SK-N-SH treated with all-trans-retinoic acid at 6 μM for 48 hours (cell line): ENCODE results near the gene DEGS2.

Source experiments
- ATAC-seq: fragments of 200-7000 bp; cut with Tn5 transposase; 3 replicates; pipeline ENCODE4 v1.9.1; 2020; ENCODE audit warnings: mild to moderate bottlenecking, moderate library complexity
- ARNTL ChIP-seq: fragments of 450-650 bp; formaldehyde crosslinking; IDR thresholded peaks from 2 replicates; pipeline ENCODE4 v1.5.0; 2020; ENCODE audit warnings: low read depth, mild to moderate bottlenecking, moderate library complexity, borderline replicate concordance
- BACH2 ChIP-seq: fragments of 250-450 bp; sonication (Bioruptor Pico); IDR thresholded peaks from 2 replicates; pipeline ENCODE4 v1.9.0; 2021; ENCODE audit warnings: mild to moderate bottlenecking, borderline replicate concordance
- CREB5 ChIP-seq: fragments of 250-450 bp; sonication (Bioruptor Pico); IDR thresholded peaks from 2 replicates; pipeline ENCODE4 v1.5.1; 2020; ENCODE audit warnings: low read depth, mild to moderate bottlenecking, moderate library complexity
- CSRNP3 ChIP-seq: fragments of 250-450 bp; sonication (Bioruptor Pico); IDR thresholded peaks from 2 replicates; pipeline ENCODE4 v1.5.1; 2021; ENCODE audit warnings: mild to moderate bottlenecking, moderate library complexity
- ESRRG ChIP-seq: fragments of 250-450 bp; sonication (Bioruptor Pico); IDR thresholded peaks from 2 replicates; pipeline ENCODE4 v1.6.1; 2021; ENCODE audit warnings: mild to moderate bottlenecking
- GLIS3 ChIP-seq: fragments of 250-450 bp; sonication (Bioruptor Pico); IDR thresholded peaks from 2 replicates; pipeline ENCODE4 v1.5.0; 2020; ENCODE audit warnings: mild to moderate bottlenecking, moderate library complexity
- ISL1 ChIP-seq: fragments of 250-450 bp; sonication (Bioruptor Pico); IDR thresholded peaks from 2 replicates; pipeline ENCODE4 v2.1.2; 2022; ENCODE audit warnings: mild to moderate bottlenecking, moderate library complexity
- OSR1 ChIP-seq: fragments of 250-450 bp; sonication (Bioruptor Pico); IDR thresholded peaks from 2 replicates; pipeline ENCODE4 v1.8.0; 2022; ENCODE audit warnings: moderate library complexity, mild to moderate bottlenecking, inconsistent platforms
- PATZ1 ChIP-seq: fragments of 250-450 bp; sonication (Bioruptor Pico); IDR thresholded peaks from 2 replicates; pipeline ENCODE4 v1.8.0; 2020; ENCODE audit warnings: mild to moderate bottlenecking, moderate library complexity, borderline replicate concordance
- POU6F1 ChIP-seq: fragments of 250-450 bp; sonication (Bioruptor Pico); IDR thresholded peaks from 2 replicates; pipeline ENCODE4 v1.8.0; 2021; ENCODE audit warnings: low read depth, mild to moderate bottlenecking, moderate library complexity, borderline replicate concordance
- PPARA ChIP-seq: fragments of 250-450 bp; sonication (Bioruptor Pico); IDR thresholded peaks from 2 replicates; pipeline ENCODE4 v1.5.0; 2020; ENCODE audit warnings: mild to moderate bottlenecking, borderline replicate concordance
- RARB ChIP-seq: fragments of 250-450 bp; sonication (Bioruptor Pico); IDR thresholded peaks from 2 replicates; pipeline ENCODE4 v1.8.0; 2021; ENCODE audit warnings: mild to moderate bottlenecking, moderate library complexity
- SNAI2 ChIP-seq: fragments of 250-450 bp; sonication (Bioruptor Pico); IDR thresholded peaks from 2 replicates; pipeline ENCODE4 v1.5.0; 2020; ENCODE audit warnings: mild to moderate bottlenecking, moderate library complexity
- TCF4 ChIP-seq: fragments of 250-450 bp; sonication (Bioruptor Pico); IDR thresholded peaks from 2 replicates; pipeline ENCODE4 v1.8.0; 2021; ENCODE audit warnings: mild to moderate bottlenecking, moderate library complexity, borderline replicate concordance
- TOX ChIP-seq: fragments of 250-450 bp; sonication (Bioruptor Pico); IDR thresholded peaks from 2 replicates; pipeline ENCODE4 v1.8.0; 2021; ENCODE audit warnings: mild to moderate bottlenecking, moderate library complexity, borderline replicate concordance
- TSHZ2 ChIP-seq: fragments of 250-450 bp; sonication (Bioruptor Pico); IDR thresholded peaks from 2 replicates; pipeline ENCODE4 v1.5.0; 2020; ENCODE audit warnings: mild to moderate bottlenecking, moderate library complexity
- ZC3H10 ChIP-seq: fragments of 250-450 bp; sonication (Bioruptor Pico); IDR thresholded peaks from 2 replicates; pipeline ENCODE4 v1.5.1; 2021; ENCODE audit warnings: mild to moderate bottlenecking, moderate library complexity
- ZFP3 ChIP-seq: fragments of 250-450 bp; sonication (Bioruptor Pico); IDR thresholded peaks from 2 replicates; pipeline ENCODE4 v1.5.0; 2020; ENCODE audit warnings: mild to moderate bottlenecking, moderate library complexity
- ZFP30 ChIP-seq: fragments of 450-650 bp; formaldehyde crosslinking; IDR thresholded peaks from 2 replicates; pipeline ENCODE4 v1.5.0; 2022; ENCODE audit warnings: mild to moderate bottlenecking, moderate library complexity
- ZNF565 ChIP-seq: fragments of 450-650 bp; formaldehyde crosslinking; conservative IDR thresholded peaks from 2 replicates; pipeline ENCODE4 v1.5.0; 2020; ENCODE audit warnings: low read depth, mild to moderate bottlenecking, moderate library complexity
- ZNF70 ChIP-seq: fragments of 450-650 bp; formaldehyde crosslinking; IDR thresholded peaks from 2 replicates; pipeline ENCODE4 v1.5.0; 2020; ENCODE audit warnings: mild to moderate bottlenecking, moderate library complexity
- ZNF8 ChIP-seq: fragments of 450-650 bp; formaldehyde crosslinking; IDR thresholded peaks from 2 replicates; pipeline ENCODE4 v1.5.0; 2020; ENCODE audit warnings: mild to moderate bottlenecking, moderate library complexity

DEGS2 gene

GRCh38 chr14:100130521-100130920, 28.9 kb downstream of the DEGS2 start (continued):
- TF ChIP-seq TOX (no peak), SNAI2 (CRISPR knock-in tag) (no peak), RARB (CRISPR knock-in tag) (no peak), ZFP30 (no peak)

GRCh38 chr14:100129161-100129589, 30.3 kb downstream of the DEGS2 start:
- ATAC-seq = no peak
- TF ChIP-seq TSHZ2 (no peak), ISL1 (no peak), ZFP3 (CRISPR knock-in tag) (no peak), TCF4 (CRISPR knock-in tag) (no peak), RARB (CRISPR knock-in tag) (no peak), ZFP30 (no peak), SNAI2 (CRISPR knock-in tag) (no peak), GLIS3 (CRISPR knock-in tag) (no peak), ZNF8 (CRISPR knock-in tag) (no peak), CREB5 (CRISPR knock-in tag) (no peak), CSRNP3 (CRISPR knock-in tag) (no peak), ESRRG (no peak), PATZ1 (no peak), PPARA (CRISPR knock-in tag) (no peak), ARNTL (CRISPR knock-in tag) (no peak), BACH2 (no peak), ZNF70 (no peak), OSR1 (CRISPR knock-in tag) (no peak), ZC3H10 (no peak)

- TF ChIP-seq ZC3H10 = no peak
- TF ChIP-seq ZNF70 = no peak
- TF ChIP-seq CREB5 (CRISPR knock-in tag) = no peak
- no peak for ATAC-seq
Observed at GRCh38 chr14:100128688-100129087, 30.8 kb downstream of the DEGS2 start.

GRCh38 chr14:100127853-100128455, 31.5 kb downstream of the DEGS2 start:
- no peak for ATAC-seq
- no peak for TF ChIP-seq BACH2
- TF ChIP-seq CSRNP3 (CRISPR knock-in tag) = no peak
- no peak for TF ChIP-seq ZFP3 (CRISPR knock-in tag)
- no peak for TF ChIP-seq TCF4 (CRISPR knock-in tag)
- TF ChIP-seq CREB5 (CRISPR knock-in tag) = no peak
- no peak for TF ChIP-seq POU6F1 (CRISPR knock-in tag)
- TF ChIP-seq PPARA (CRISPR knock-in tag) = no peak
- TF ChIP-seq ZNF70 = no peak
- TF ChIP-seq ZC3H10 = no peak
- no peak for TF ChIP-seq ZNF565 (CRISPR knock-in tag)
- TF ChIP-seq OSR1 (CRISPR knock-in tag) = no peak
- no peak for TF ChIP-seq GLIS3 (CRISPR knock-in tag)
